Vagina (tissue), 2 donors: Measurements from ENCODE around the gene CRADD.

ENCODE experiments used
- CTCF ChIP-seq, 3 experiments: fragments of 450-650 bp in 2 of 3; fragments of 200-600 bp in 1 of 3; sonication (generic) in 1 of 3; IDR thresholded peaks; one replicate each; pipeline ENCODE4 v1.5.1; 2017 to 2019; ENCODE audit warnings: antibody characterized with exemption in 3 of 3, mild to moderate bottlenecking in 2 of 3, moderate library complexity in 2 of 3
- POLR2A ChIP-seq, 2 donors: fragments of 450-650 bp; IDR thresholded peaks; one replicate each; pipeline ENCODE4 v1.6.1; 2017; ENCODE audit warnings: antibody characterized with exemption in 2 of 2, mild to moderate bottlenecking in 2 of 2, moderate library complexity in 2 of 2
- POLR2AphosphoS5 ChIP-seq, 2 donors: sonication (generic); formaldehyde crosslinking; IDR thresholded peaks; one replicate each; pipeline ENCODE4 v1.9.0; 2017; ENCODE audit warnings: antibody characterized with exemption in 2 of 2, mild to moderate bottlenecking in 2 of 2, low read depth in 1 of 2; ENCODE audit not compliant: insufficient read depth in 1 of 2

- no peak for TF ChIP-seq CTCF (IDR thresholded peaks at IDR 0.05)
- TF ChIP-seq POLR2AphosphoS5 (IDR thresholded peaks at IDR 0.05; ENCODE audit: insufficient read depth in 1 of 2, low read depth in 1 of 2), result no peak
- no peak for TF ChIP-seq POLR2A (IDR thresholded peaks at IDR 0.05)
These were observed 180.8 kb downstream of the CRADD start for GRCh38 chr12:93857991-93858447.
